T-helper 17 cell (primary cell): ENCODE results near the gene SLC25A10. TPM values are rescaled to one million over a fixed set of nuclear protein-coding genes. Genes with fewer than 3 reads are reported as not detected.

Experiments used
- ATAC-seq: fragments of 150-1000 bp; cut with Tn5 transposase; 2 replicates; pipeline ENCODE4 v1.10.0; 2021; ENCODE audit warnings: mild to moderate bottlenecking, moderate library complexity
- DNase-seq, 3 donors: peaks; one replicate each; pipeline versions ENCODE4 v3.0.0 to v3.0.0-alpha.2; 2020 to 2021
- H3K9me3 ChIP-seq: one replicate; pipeline ENCODE4 v1.7.0; 2013; ENCODE audit warnings: low read length, mild to moderate bottlenecking; ENCODE audit not compliant: control insufficient read depth, poor library complexity, severe bottlenecking
- H3K27ac Mint-ChIP-seq: one replicate; pipeline ENCODE4 v1.8.0; 2022; ENCODE audit warnings: mild to moderate bottlenecking, moderate library complexity, mixed read lengths
- H3K27me3 Mint-ChIP-seq: one replicate; pipeline ENCODE4 v1.8.0; 2022; ENCODE audit warnings: mixed read lengths
- H3K36me3 Mint-ChIP-seq: one replicate; pipeline ENCODE4 v1.8.0; 2022; ENCODE audit warnings: low read depth, mixed read lengths
- H3K4me1 Mint-ChIP-seq: one replicate; pipeline ENCODE4 v1.8.0; 2022; ENCODE audit warnings: mild to moderate bottlenecking, mixed read lengths
- H3K4me3 Mint-ChIP-seq: one replicate; pipeline ENCODE4 v1.8.0; 2022; ENCODE audit warnings: mild to moderate bottlenecking, moderate library complexity, mixed read lengths
- total RNA-seq, 4 donors: library from RNA in 2 of 4; stranded (reverse) in 2 of 4; gene quantifications; one replicate each; pipeline ENCODE4 v1.2.3 and lab custom pipeline; 2022 to 2026

The SLC25A10 gene
- total RNA-seq, 2 donors from 2014 or later: 3.4 TPM

- no peak for ATAC-seq
- Mint-ChIP-seq H3K4me1 (peaks cover 8% of the 10 kb centered on the region), H3K36me3 (no peaks in the 10 kb centered on the region), H3K27me3 (no peaks in the 10 kb centered on the region), H3K27ac (no peak overlapping the region), H3K4me3 (no peak overlapping the region)
- no peak for DNase-seq
- no peaks in the 10 kb centered on the region for H3K9me3 ChIP-seq
These were observed 3.2 kb downstream of the SLC25A10 start for GRCh38 chr17:81715107-81715871.

- no peak for ATAC-seq
- Mint-ChIP-seq H3K27ac (no peak overlapping the region), H3K36me3 (no peaks in the 10 kb centered on the region), H3K4me3 (no peak overlapping the region), H3K4me1 (peaks cover 8% of the 10 kb centered on the region), H3K27me3 (no peaks in the 10 kb centered on the region)
- H3K9me3 ChIP-seq: no peaks in the 10 kb centered on the region
- DNase-seq: no peak
These were observed 4.0 kb downstream of the SLC25A10 start for GRCh38 chr17:81715872-81716673.

GRCh38 chr17:81716674-81716996 lies 4.6 kb downstream of the SLC25A10 start:
- H3K36me3 Mint-ChIP-seq: no peaks in the 10 kb centered on the region
- H3K27ac Mint-ChIP-seq: no peak overlapping the region
- H3K4me1 Mint-ChIP-seq: peaks cover 6% of the 10 kb centered on the region
- H3K4me3 Mint-ChIP-seq: no peak overlapping the region
- DNase-seq (no peak), ATAC-seq (no peak)
- no peaks in the 10 kb centered on the region for H3K27me3 Mint-ChIP-seq
- no peaks in the 10 kb centered on the region for H3K9me3 ChIP-seq

GRCh38 chr17:81717049-81717765 lies 5.1 kb downstream of the SLC25A10 start:
- no peak for ATAC-seq
- Mint-ChIP-seq H3K4me1 (peaks cover 5% of the 10 kb centered on the region), H3K36me3 (no peaks in the 10 kb centered on the region), H3K27me3 (no peaks in the 10 kb centered on the region), H3K4me3 (no peak overlapping the region), H3K27ac (no peak overlapping the region)
- DNase-seq: no peak
- H3K9me3 ChIP-seq: no peaks in the 10 kb centered on the region

GRCh38 chr17:81717766-81718089 lies 5.6 kb downstream of the SLC25A10 start:
- H3K27ac Mint-ChIP-seq: no peak overlapping the region
- H3K36me3 Mint-ChIP-seq: no peaks in the 10 kb centered on the region
- ATAC-seq: no peak
- DNase-seq: no peak
- H3K4me1 Mint-ChIP-seq: peaks cover 4% of the 10 kb centered on the region
- no peak overlapping the region for H3K4me3 Mint-ChIP-seq
- H3K9me3 ChIP-seq: no peaks in the 10 kb centered on the region
- no peaks in the 10 kb centered on the region for H3K27me3 Mint-ChIP-seq

- no peak for ATAC-seq
- no peaks in the 10 kb centered on the region for H3K4me1 Mint-ChIP-seq
- H3K36me3 Mint-ChIP-seq: no peaks in the 10 kb centered on the region
- peaks cover 12% of the 10 kb centered on the region for H3K27me3 Mint-ChIP-seq
- no peak overlapping the region for H3K27ac Mint-ChIP-seq
- DNase-seq: no peak
- H3K9me3 ChIP-seq: no peaks in the 10 kb centered on the region
- H3K4me3 Mint-ChIP-seq: no peak overlapping the region
These were observed 7.6 kb downstream of the SLC25A10 start for GRCh38 chr17:81719410-81720266.

GRCh38 chr17:81720267-81721071 lies 8.4 kb downstream of the SLC25A10 start:
- Mint-ChIP-seq H3K27ac (no peak overlapping the region), H3K4me1 (no peaks in the 10 kb centered on the region), H3K27me3 (peaks cover 12% of the 10 kb centered on the region), H3K36me3 (no peaks in the 10 kb centered on the region), H3K4me3 (no peak overlapping the region)
- H3K9me3 ChIP-seq: no peaks in the 10 kb centered on the region
- DNase-seq (no peak), ATAC-seq (no peak)

- Mint-ChIP-seq H3K36me3 (no peaks in the 10 kb centered on the region), H3K4me1 (no peaks in the 10 kb centered on the region), H3K27ac (no peak overlapping the region), H3K27me3 (peaks cover 18% of the 10 kb centered on the region), H3K4me3 (no peak overlapping the region)
- ATAC-seq (no peak), DNase-seq (no peak)
- no peaks in the 10 kb centered on the region for H3K9me3 ChIP-seq
These were observed 10.4 kb downstream of the SLC25A10 start for GRCh38 chr17:81722184-81723120.

- Mint-ChIP-seq H3K36me3 (no peaks in the 10 kb centered on the region), H3K4me3 (no peak overlapping the region), H3K27ac (no peak overlapping the region), H3K27me3 (peaks cover 18% of the 10 kb centered on the region), H3K4me1 (no peaks in the 10 kb centered on the region)
- DNase-seq (no peak), ATAC-seq (no peak)
- no peaks in the 10 kb centered on the region for H3K9me3 ChIP-seq
These were observed 11.6 kb downstream of the SLC25A10 start for GRCh38 chr17:81723651-81724209.

GRCh38 chr17:81725439-81725838 lies 13.4 kb downstream of the SLC25A10 start:
- DNase-seq: no peak
- no peaks in the 10 kb centered on the region for H3K4me1 Mint-ChIP-seq
- no peak for ATAC-seq
- H3K9me3 ChIP-seq: no peaks in the 10 kb centered on the region
- peaks cover 20% of the 10 kb centered on the region for H3K27me3 Mint-ChIP-seq
- no peaks in the 10 kb centered on the region for H3K36me3 Mint-ChIP-seq
- no peak overlapping the region for H3K27ac Mint-ChIP-seq
- no peak overlapping the region for H3K4me3 Mint-ChIP-seq

GRCh38 chr17:81726004-81726403 lies 13.9 kb downstream of the SLC25A10 start:
- H3K27ac Mint-ChIP-seq: no peak overlapping the region
- no peaks in the 10 kb centered on the region for H3K36me3 Mint-ChIP-seq
- no peaks in the 10 kb centered on the region for H3K9me3 ChIP-seq
- no peak overlapping the region for H3K4me3 Mint-ChIP-seq
- no peak for ATAC-seq
- no peak for DNase-seq
- no peaks in the 10 kb centered on the region for H3K4me1 Mint-ChIP-seq
- H3K27me3 Mint-ChIP-seq: peaks cover 26% of the 10 kb centered on the region
